Natural killer cell treated with Interleukin-12 subunit alpha and Interleukin-12 subunit beta and Interleukin-15 and Interleukin-18, amount 100 ng/mL, for 72 hours (primary cell): ENCODE data around the gene QPCTL. TPM values are rescaled to one million over a fixed set of nuclear protein-coding genes. Genes with fewer than 3 reads are reported as not detected.
"Not testable (repeated sequence)": the region's sequence is repeated elsewhere in the genome, so short reads cannot be mapped to it uniquely, and the experiment has no call there.

Experiments used
- ATAC-seq, 2 donors: fragments of 150-1000 bp; cut with Tn5 transposase in 1 of 2; sonication (Bioruptor Pico), chemical (Tn5 transposase) in 1 of 2; 2 replicates each; pipeline ENCODE4 v1.10.0; 2021
- DNase-seq: peaks from one replicate; pipeline ENCODE4 v3.0.0; 2022; ENCODE audit warnings: low spot score
- H3K27ac Mint-ChIP-seq, 2 donors: 1 replicate in 1 of 2; 2 replicates in 1 of 2; pipeline ENCODE4 v1.8.0; 2022; ENCODE audit warnings: mixed read lengths in 2 of 2, mild to moderate bottlenecking in 1 of 2, moderate library complexity in 1 of 2
- H3K27me3 Mint-ChIP-seq, 2 donors: 1 replicate in 1 of 2; 2 replicates in 1 of 2; pipeline ENCODE4 v1.8.0; 2022; ENCODE audit warnings: mixed read lengths in 2 of 2
- H3K36me3 Mint-ChIP-seq: one replicate; pipeline ENCODE4 v1.8.0; 2022; ENCODE audit warnings: mixed read lengths
- H3K4me1 Mint-ChIP-seq, 2 donors: 1 replicate in 1 of 2; 2 replicates in 1 of 2; pipeline ENCODE4 v1.8.0; 2022; ENCODE audit warnings: low read depth in 2 of 2, mixed read lengths in 2 of 2, mild to moderate bottlenecking in 1 of 2
- H3K4me3 Mint-ChIP-seq: one replicate; pipeline ENCODE4 v1.8.0; 2022; ENCODE audit warnings: mixed read lengths
- H3K9me3 Mint-ChIP-seq: 2 replicates; pipeline ENCODE4 v1.8.0; 2022; ENCODE audit warnings: mixed read lengths
- total RNA-seq, 2 donors: library from RNA; stranded (reverse); gene quantifications; one replicate each; pipeline ENCODE4 v1.2.3, GENCODE V29; 2022

Gene QPCTL
- total RNA-seq, 2 donors from 2014 or later, result 8.4 to 22.7 TPM

DNA sequence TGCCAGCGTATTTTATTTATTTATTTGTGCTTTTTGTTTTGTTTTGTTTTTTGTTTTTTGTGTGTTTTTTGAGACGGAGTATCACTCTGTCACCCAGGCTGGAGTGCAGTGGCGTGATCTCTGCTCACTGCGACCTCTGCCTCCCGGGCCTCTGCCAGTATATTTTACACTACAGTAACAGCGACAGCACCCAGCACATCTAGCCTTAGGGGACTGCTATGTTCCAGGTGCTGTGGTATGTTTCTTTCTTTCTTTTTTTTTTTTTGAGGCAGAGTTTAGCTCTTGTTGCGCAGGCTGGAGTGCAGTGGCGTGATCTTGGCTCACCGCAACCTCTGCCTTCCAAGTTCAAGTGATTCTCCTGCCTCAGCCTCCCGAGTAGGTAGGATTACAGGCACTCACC, 59.0 kb downstream of the QPCTL start:
- H3K4me3 Mint-ChIP-seq, result not testable (repeated sequence)

DNA sequence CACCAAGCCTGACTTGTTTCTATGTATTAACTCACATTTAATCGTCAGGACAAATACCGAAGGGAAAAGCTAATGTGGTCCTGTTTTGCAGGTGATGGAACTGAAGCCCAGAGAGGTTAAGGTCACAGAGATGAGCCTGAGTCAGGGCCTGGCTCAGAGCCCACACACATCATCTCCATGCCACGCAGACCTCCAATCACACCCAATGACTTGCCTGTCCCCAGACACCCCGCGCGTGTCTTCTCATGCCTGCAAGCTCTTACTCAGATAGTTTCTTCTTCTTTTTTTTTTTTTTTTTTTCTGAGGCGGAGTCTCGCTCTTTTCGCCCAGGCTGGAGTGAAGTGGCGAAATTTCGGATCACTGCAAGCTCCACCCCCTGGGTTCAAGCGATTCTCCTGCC, 60.2 kb downstream of the QPCTL start:
- no peak overlapping the region for H3K27ac Mint-ChIP-seq
- H3K9me3 Mint-ChIP-seq, result no peaks in the 10 kb centered on the region
- DNase-seq (no peak), ATAC-seq (no peak)
- H3K36me3 Mint-ChIP-seq, result no peaks in the 10 kb centered on the region
- no peaks in the 10 kb centered on the region for H3K4me1 Mint-ChIP-seq
- no peak overlapping the region for H3K4me3 Mint-ChIP-seq
- H3K27me3 Mint-ChIP-seq, result peaks cover 0 to under 1% of the 10 kb centered on the region in 2 donors

More for the DNA sequence above, 59.0 kb downstream of the QPCTL start:
- H3K4me1 Mint-ChIP-seq, DNase-seq, H3K36me3 Mint-ChIP-seq, ATAC-seq, H3K27me3 Mint-ChIP-seq, H3K27ac Mint-ChIP-seq, H3K9me3 Mint-ChIP-seq: not testable (repeated sequence)

DNA sequence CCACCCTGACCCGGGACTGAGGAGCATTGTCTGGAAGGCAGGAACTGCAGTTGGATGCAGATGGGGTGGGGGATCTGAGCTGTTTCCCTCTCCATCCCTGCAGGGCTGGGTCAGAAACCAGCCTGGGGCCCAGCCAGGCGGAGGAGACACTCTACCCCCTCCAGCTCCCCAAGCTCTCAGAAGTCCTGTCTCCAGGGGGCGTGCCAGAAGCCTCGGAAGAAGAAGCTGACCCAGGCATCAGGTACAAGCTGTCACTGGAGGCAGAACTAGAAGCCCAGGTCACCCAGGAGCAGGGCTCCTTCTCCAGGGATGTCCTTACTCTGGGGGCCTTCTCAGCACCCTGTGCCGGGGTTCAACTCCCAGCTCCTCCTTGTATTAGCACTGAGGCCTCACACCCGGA, 61.1 kb downstream of the QPCTL start:
- peak; percentile 32 for DNase-seq
- Mint-ChIP-seq H3K4me3 (no peak overlapping the region), H3K4me1 (no peaks in the 10 kb centered on the region), H3K9me3 (no peaks in the 10 kb centered on the region), H3K36me3 (no peaks in the 10 kb centered on the region), H3K27me3 (no peaks in the 10 kb centered on the region), H3K27ac (no peak overlapping the region)
- no peak for ATAC-seq

Other genes starting within 250 kb of the QPCTL start
- gene FOSB, start 224.7 kb upstream of the QPCTL start, total RNA-seq, result 10 to 100 TPM; 16.3 to 18.0 TPM
- gene RTN2, start 195.6 kb upstream of the QPCTL start, total RNA-seq, result 1 to 10 TPM; 5.9 to 7.8 TPM
- 1 to 10 TPM; 3.2 to 3.6 TPM for gene PPM1N, start 194.2 kb upstream of the QPCTL start, total RNA-seq
- 100 to 1,000 TPM; 447 to 589 TPM for gene VASP, start 185.2 kb upstream of the QPCTL start, total RNA-seq
- 10 to 100 TPM; 17.0 to 17.5 TPM for gene OPA3, start 107.9 kb upstream of the QPCTL start, total RNA-seq
- under 1 TPM in 1 of 2 donors, not detected in 1; 0.24 TPM for gene GPR4, start 90.5 kb upstream of the QPCTL start, total RNA-seq
- gene EML2, start 53.3 kb upstream of the QPCTL start, total RNA-seq, result 100 to 1,000 TPM; 232 to 255 TPM
- gene GIPR, start 24.4 kb upstream of the QPCTL start, total RNA-seq, result 10 to 100 TPM; 29.0 to 74.0 TPM
- 100 to 1,000 TPM; 389 to 427 TPM for gene SNRPD2, start 713 bp upstream of the QPCTL start, total RNA-seq
- gene FBXO46, start 38.2 kb downstream of the QPCTL start, total RNA-seq, result 10 to 100 TPM; 36.9 to 53.8 TPM
- gene MEIOSIN, start 40.8 kb downstream of the QPCTL start, total RNA-seq, result not detected
- gene SIX5, start 76.6 kb downstream of the QPCTL start, total RNA-seq, result 1 to 10 TPM; 3.0 to 3.6 TPM
- gene DMPK, start 89.8 kb downstream of the QPCTL start, total RNA-seq, result 10 to 100 TPM; 40.8 to 51.1 TPM
- gene DMWD, start 100.2 kb downstream of the QPCTL start, total RNA-seq, result 10 to 100 TPM; 51.3 to 76.6 TPM
- gene RSPH6A, start 122.6 kb downstream of the QPCTL start, total RNA-seq, result under 1 TPM; 0.38 to 0.98 TPM
- gene SYMPK, start 170.5 kb downstream of the QPCTL start, total RNA-seq, result 100 to 1,000 TPM; 107 to 217 TPM
- under 1 TPM in 1 of 2 donors, not detected in 1; 0.19 TPM for gene FOXA3, start 171.7 kb downstream of the QPCTL start, total RNA-seq
- gene IRF2BP1, start 193.5 kb downstream of the QPCTL start, total RNA-seq, result 10 to 100 TPM; 14.5 to 18.2 TPM
- gene MYPOP, start 209.9 kb downstream of the QPCTL start, total RNA-seq, result 10 to 100 TPM; 10.6 to 14.9 TPM
- gene NANOS2, start 222.1 kb downstream of the QPCTL start, total RNA-seq, result not detected